Right forelimb (tissue), 1 donor: Measurements from ENCODE around the gene PAPOLB.

Experiments used
- DNase-seq: peaks from one replicate; pipeline ENCODE4 v3.0.0-alpha.2; 2018

The PAPOLB gene

GRCh38 chr7:4840079-4840501 is 21.7 kb downstream of the PAPOLB start:
- no peak for DNase-seq

DNA sequence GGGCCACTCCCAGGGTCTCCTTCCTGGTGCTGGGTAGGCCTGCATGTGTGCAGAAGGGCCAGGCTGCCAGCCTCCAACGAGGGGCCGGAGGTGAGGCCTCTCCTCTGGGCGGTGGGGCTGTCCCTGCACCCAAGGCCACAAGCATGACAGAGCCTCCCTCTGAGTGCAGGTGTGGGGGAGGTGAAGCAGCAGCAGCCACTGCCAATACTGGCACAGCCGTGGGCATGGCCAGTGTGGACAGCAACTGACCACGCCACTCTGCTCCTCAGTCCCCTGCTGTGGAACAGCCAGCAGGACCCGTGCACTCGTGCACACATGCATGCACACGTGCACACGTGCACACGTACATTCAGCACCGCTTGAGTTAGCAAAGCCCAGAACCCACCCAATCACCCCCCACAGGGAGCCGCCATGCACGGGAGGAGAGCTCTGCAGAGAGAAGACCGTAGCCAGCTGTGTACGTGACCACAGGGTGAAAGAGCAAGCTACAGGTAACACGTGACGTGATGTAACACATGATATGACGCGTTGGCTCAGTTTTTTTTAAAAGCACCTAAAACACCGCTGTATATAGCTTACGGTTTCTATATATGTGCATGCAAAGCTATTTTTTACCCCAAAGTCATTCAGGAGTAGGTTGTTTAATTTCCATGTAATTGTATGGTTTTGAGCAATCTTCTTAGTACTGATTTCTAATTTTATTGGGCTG is 23.1 kb downstream of the PAPOLB start:
- no peak for DNase-seq

GRCh38 chr7:4837803-4838625 is 23.8 kb downstream of the PAPOLB start:
- DNase-seq: no peak

- no peak for DNase-seq
Measured at GRCh38 chr7:4837041-4837802, 24.6 kb downstream of the PAPOLB start.

DNA sequence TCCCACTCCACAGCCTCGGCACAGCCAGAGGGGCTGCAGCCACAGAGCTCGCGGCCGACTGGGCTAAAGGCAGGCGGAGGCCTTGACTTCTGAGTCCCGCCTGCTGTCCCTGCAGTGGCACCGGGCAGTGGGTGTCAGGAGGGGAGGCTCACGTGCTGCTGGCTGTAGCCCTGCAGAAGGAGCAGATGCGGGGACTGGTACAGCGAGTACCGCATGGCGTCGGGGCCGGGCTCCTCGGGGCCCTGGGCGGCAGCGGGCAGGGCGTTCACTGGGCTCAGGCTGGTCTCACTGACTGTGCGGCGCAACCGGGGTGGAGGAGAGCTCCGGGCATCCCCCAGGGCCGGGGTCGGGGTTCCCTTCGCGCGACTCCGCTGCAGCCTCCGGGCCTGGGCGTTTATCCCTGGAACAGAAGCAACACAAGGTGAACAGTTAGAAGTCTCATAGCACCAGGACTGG is 25.6 kb downstream of the PAPOLB start:
- no peak for DNase-seq

DNA sequence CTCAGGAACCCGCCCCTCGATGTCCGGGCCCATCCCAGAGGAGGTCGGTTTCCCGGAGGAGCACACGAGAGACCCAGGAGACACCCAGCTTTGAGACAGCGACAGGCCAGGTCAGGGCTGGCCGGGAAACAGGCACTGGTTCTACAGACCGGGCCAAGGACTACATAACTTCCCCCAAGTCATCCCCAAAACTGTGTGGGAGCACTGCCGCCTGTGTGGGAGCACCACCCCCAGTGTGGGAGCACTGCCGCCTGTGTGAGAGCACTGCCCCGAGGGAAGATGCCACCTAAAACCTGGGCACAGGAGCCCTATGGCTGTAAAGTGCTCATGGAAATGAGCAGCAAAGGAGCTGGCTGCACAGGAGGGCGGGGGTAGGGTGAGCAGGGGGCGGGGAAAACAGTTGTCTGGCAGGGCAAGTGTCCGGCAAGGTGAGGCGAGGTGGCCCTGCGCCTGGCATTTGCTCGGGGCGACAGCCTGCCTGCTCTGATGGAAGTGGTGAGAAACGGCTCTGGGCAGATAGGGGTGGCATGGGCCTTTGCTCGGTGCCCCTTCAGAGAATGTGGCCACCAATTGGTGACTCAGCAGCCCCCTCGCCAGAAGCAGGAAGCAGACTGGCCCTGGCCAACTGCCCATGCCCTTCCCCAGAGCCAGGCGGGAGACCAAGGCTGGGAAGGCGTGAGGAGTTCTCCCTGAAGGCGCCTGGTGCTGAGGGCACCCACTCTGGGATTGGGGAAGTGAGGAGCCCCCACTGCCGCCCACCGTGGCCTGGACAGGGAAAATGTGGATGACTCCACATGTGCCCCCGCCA is 26.2 kb downstream of the PAPOLB start:
- DNase-seq: no peak

GRCh38 chr7:4834601-4835397 is 27.0 kb downstream of the PAPOLB start:
- peak; percentile 26 for DNase-seq

- DNase-seq: no peak
Measured at GRCh38 chr7:4833691-4834600, 27.9 kb downstream of the PAPOLB start.

GRCh38 chr7:4833176-4833575 is 28.7 kb downstream of the PAPOLB start:
- DNase-seq: no peak

- DNase-seq: no peak
Measured at GRCh38 chr7:4832711-4833110, 29.1 kb downstream of the PAPOLB start.

DNA sequence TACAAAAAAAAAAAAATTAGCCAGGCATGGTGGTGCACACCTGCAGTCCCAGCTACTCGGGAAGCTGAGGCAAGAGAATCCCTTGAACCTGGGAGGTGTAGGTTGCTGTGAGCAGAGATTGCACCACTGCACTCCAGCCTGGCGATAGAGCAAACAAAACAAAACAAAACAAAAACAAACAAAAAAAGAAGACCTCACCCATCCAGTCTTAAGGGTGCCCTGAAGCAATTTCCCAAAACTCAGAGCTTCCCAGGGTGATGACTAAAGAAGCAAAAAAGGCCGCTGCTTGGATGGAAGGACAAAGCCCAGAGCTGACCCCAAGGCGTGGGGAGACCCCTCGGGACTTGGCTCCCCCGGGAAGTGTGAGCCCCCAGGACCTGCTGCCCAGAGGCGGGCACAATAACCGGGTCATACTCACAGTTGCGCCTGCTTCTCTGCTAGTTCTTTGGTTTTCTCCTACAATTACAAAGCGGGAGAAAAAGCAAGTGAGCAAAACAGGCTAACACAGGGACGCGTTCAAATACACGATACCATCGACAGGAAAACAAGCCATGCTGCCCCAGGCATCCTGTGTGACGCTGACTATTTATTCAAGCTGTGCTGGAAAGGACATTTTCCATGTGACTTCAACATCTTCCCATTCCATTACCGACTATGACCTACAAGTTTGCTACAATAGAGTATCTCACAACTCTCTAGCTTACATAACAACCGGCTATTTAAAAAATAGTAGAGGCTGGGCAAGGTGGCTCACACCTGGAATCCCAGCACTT is 29.9 kb downstream of the PAPOLB start:
- DNase-seq: no peak

GRCh38 chr7:4830176-4830575 is 31.7 kb downstream of the PAPOLB start:
- DNase-seq: peak; percentile 80

DNA sequence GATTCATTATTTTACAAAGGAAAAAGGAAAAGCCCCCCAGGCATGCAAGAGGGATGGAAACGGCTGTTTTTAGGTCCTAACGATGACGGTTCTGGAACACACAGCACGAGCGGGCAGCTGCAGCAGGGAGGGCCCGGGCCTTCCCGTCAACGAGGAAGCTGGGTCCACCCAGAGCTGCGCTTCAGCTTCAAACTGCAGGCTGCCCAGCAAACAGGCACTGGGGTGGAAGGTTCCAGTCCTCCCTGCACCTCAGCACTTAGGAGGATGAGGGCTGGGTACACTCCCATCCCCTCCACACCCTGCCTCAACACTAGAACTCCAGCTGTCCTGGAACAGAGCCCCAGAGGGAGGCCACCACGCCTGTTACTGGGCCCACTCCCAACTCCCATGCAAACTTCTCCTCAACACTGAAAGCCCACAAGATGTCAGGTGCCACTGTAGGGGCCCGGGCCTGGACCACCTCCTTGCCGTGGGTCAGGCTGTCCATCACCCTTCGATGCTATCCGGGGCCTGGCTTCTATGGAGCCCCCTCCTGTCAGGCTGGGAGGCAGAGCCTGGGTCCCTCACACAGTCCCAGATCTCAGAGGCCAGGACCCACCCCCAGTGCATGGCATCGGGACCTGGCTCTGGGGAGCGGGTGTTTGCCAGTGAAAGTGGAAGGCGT is 33.0 kb downstream of the PAPOLB start:
- DNase-seq: peak; percentile 36

GRCh38 chr7:4825081-4825480 is 36.7 kb downstream of the PAPOLB start:
- no peak for DNase-seq

DNA sequence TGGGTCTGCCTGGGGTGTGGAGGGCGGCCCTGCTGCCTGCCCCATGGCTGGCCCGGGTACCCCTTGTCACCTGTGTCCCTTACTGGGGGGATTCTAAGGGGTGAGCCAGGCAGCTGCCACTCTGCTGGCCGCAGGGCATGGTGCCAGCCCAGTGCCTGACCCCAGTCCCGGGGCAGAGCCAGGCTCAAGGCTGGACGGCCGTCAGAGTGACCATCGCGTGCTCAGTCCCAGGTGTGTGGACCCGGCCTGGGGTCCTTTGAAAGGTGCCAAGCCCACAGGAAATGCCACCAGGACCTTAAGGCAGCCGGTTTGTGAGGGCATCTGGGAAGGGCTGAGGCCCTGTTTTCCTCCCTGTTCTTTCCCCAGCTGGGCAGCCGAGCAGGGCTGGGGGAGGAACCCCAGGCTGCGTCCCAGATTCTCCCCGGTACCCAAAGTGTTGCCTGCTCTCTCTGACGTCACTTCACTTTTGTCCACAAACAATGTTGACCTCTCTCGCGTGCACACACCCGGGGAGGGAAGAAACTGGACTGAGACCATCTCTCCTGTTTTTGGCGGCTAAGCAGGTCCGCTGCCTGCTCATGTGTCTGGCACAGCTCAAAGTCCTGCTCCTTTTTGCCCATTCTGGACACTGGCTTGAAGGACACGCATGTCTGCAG is 37.6 kb downstream of the PAPOLB start:
- no peak for DNase-seq

- no peak for DNase-seq
Measured at GRCh38 chr7:4823441-4824119, 38.2 kb downstream of the PAPOLB start.

GRCh38 chr7:4822677-4823076 is 39.2 kb downstream of the PAPOLB start:
- DNase-seq: no peak

- DNase-seq: no peak
Measured at GRCh38 chr7:4820967-4821471, 40.8 kb downstream of the PAPOLB start.
